ENCODE measurements around the gene MRPL51. TPM values are rescaled to one million over a fixed set of nuclear protein-coding genes. Genes with fewer than 3 reads are reported as not detected.
A peak's percentile ranks its signal among the peaks of the same experiment; 100 is the strongest.

MRPL51 gene
- total RNA-seq, 1 donor from 2014 or later, result 213 TPM

DNA sequence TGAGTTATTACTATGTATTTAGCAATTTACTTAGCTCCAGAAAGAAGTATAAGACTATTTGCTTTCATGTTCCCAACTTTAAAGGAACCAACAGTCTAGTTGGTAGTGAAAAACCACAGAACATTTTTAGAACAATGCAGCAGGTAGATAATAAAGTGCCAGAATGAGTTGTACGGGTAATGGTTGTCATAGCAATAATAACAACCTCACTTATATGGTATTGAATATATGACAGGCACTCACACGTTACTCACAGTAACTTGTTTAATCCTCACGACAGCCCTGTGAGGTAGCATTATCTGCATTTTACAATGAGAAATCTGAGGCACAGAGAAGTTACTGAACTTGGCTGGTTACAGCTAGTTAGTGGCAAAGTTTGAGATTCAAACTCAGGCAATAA is 30.6 kb upstream of the MRPL51 start:
- no peak for DNase-seq (ENCODE audit: extremely low spot score, unreplicated experiment)
- H3K4me3 Mint-ChIP-seq, result no peak overlapping the region
- peaks cover 62% of the 10 kb centered on the region for H3K36me3 Mint-ChIP-seq
- TF ChIP-seq, protein P1, sequence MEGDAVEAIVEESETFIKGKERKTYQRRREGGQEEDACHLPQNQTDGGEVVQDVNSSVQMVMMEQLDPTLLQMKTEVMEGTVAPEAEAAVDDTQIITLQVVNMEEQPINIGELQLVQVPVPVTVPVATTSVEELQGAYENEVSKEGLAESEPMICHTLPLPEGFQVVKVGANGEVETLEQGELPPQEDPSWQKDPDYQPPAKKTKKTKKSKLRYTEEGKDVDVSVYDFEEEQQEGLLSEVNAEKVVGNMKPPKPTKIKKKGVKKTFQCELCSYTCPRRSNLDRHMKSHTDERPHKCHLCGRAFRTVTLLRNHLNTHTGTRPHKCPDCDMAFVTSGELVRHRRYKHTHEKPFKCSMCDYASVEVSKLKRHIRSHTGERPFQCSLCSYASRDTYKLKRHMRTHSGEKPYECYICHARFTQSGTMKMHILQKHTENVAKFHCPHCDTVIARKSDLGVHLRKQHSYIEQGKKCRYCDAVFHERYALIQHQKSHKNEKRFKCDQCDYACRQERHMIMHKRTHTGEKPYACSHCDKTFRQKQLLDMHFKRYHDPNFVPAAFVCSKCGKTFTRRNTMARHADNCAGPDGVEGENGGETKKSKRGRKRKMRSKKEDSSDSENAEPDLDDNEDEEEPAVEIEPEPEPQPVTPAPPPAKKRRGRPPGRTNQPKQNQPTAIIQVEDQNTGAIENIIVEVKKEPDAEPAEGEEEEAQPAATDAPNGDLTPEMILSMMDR (conservative IDR thresholded peaks at IDR 0.05), result no peak
- peaks cover 2% of the 10 kb centered on the region for H3K4me1 Mint-ChIP-seq (ENCODE audit: unreplicated experiment)
- peak overlapping the region; percentile 63 for H3K27ac Mint-ChIP-seq
- H3K9me3 Mint-ChIP-seq, result no peaks in the 10 kb centered on the region
- H3K27me3 Mint-ChIP-seq, result no peaks in the 10 kb centered on the region

DNA sequence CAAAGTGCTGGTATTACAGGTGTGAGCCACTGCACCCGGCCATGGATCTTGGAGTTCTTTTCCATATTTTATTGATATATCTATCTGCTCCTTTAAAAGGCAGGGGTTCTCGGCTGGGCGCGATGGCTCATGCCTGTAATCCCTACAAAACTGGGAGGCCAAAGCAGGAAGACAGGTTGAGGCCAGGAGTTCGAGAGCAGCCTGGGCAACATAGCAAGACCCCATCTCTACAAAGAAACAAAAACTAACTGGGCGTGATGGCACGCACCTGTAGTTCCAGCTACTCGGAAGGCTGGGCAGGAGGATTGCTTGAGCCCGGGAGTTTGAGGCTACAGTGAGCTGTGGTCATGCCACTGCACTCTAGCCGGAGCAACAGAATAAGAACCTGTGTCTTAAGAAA is 29.1 kb upstream of the MRPL51 start:
- peaks cover 63% of the 10 kb centered on the region for H3K36me3 Mint-ChIP-seq
- no peaks in the 10 kb centered on the region for H3K4me1 Mint-ChIP-seq (ENCODE audit: unreplicated experiment)
- H3K27ac Mint-ChIP-seq, result no peak overlapping the region
- TF ChIP-seq, protein P1 (conservative IDR thresholded peaks at IDR 0.05), result no peak
- no peak overlapping the region for H3K4me3 Mint-ChIP-seq
- no peaks in the 10 kb centered on the region for H3K9me3 Mint-ChIP-seq
- DNase-seq (ENCODE audit: extremely low spot score, unreplicated experiment), result no peak
- no peaks in the 10 kb centered on the region for H3K27me3 Mint-ChIP-seq

DNA sequence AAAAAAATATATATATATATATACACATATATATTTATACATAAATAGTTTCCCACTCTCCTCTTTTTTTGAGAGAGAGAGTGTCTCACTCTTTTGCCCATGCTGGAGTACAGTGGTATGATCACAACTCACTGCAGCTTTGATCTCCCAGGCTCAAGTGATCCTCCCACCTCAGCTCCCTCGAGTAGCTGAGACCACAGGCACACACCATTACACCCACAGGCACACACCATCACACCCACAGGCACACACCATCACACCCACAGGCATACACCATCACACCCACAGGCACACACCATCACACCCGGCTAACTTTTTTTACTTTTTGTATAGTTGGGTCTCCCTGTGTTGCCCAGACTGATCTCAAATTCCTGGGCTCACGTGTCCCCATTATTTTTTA is 27.1 kb upstream of the MRPL51 start:
- TF ChIP-seq, protein P1 (conservative IDR thresholded peaks at IDR 0.05), result no peak
- Mint-ChIP-seq H3K27ac (no peak overlapping the region), H3K9me3 (no peaks in the 10 kb centered on the region), H3K4me1 (ENCODE audit: unreplicated experiment) (no peaks in the 10 kb centered on the region), H3K4me3 (no peak overlapping the region), H3K36me3 (peaks cover 62% of the 10 kb centered on the region), H3K27me3 (no peaks in the 10 kb centered on the region)
- DNase-seq (ENCODE audit: extremely low spot score, unreplicated experiment), result no peak

DNA sequence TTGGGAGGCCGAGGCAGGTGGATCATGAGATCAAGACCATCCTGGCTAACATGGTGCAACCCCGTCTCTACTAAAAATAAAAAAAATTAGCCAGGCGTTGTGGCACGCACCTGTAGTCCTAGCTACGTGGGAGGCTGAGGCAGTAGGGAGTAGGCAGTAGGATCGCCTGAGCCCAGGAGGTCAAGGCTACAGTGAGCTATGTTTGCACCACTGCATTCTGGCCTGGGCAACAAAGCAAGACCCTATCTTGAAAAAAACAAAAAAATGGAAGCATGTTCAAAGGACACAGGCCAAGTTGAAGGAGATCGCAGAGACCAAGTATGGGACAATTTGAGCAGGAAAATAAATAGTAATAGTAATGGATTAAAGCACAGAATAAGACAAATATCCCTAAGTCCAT is 15.0 kb upstream of the MRPL51 start:
- TF ChIP-seq, protein P1 (conservative IDR thresholded peaks at IDR 0.05), result no peak
- Mint-ChIP-seq H3K27ac (peak overlapping the region; percentile 81), H3K9me3 (no peaks in the 10 kb centered on the region), H3K4me3 (no peak overlapping the region), H3K27me3 (no peaks in the 10 kb centered on the region), H3K36me3 (peaks cover 43% of the 10 kb centered on the region), H3K4me1 (ENCODE audit: unreplicated experiment) (no peaks in the 10 kb centered on the region)
- DNase-seq (ENCODE audit: extremely low spot score, unreplicated experiment), result no peak

DNA sequence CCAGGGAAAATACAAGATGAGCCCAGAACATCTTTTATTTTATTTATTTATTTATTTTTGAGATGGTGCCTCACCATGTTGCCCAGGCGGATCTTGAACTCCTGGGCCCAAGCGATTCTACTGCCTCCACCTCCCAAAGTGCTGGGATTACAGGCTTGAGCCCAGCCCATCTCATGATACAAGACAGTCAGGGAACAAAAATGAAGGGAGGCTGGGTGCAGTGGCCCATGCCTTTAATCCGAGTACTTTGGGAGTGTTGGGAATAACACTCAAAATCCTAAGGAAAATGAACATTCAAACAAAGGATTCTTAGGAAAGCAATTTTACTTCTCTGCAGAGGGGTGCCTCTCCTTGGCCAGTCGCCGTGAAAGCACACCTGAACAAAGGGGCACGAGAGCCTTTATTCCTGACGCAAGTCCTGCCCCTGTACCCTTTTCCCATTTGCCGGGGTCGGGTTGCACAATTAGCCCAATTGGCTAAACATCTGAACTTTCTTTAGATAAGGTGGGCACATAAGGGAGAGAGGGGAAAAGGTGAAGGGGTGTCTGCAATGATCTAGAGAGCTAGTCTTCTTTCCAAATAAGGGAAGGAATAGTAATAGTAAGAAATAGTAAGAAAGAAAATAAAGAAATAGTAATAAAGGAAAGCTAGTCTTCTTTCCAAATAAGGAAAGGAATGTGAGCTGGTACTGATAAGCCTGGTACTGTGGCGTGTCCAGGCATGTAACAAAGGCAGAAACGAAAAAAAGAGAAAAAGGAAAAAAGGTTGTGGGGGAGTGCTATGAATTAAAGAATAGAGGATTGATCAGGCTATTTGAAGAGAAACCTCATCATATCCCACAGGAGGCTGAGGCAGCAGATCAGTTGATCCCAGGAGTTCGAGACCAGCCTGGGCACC is 14.3 kb upstream of the MRPL51 start:
- Mint-ChIP-seq H3K27ac (peak overlapping the region; percentile 81), H3K4me1 (ENCODE audit: unreplicated experiment) (no peaks in the 10 kb centered on the region), H3K4me3 (peak overlapping the region; percentile 27), H3K36me3 (peaks cover 36% of the 10 kb centered on the region), H3K27me3 (no peaks in the 10 kb centered on the region), H3K9me3 (no peaks in the 10 kb centered on the region)
- no peak for DNase-seq (ENCODE audit: extremely low spot score, unreplicated experiment)
- TF ChIP-seq, protein P1 (conservative IDR thresholded peaks at IDR 0.05), result no peak
